Glomerular visceral epithelial cell (primary cell): Measurements from ENCODE around the gene CAPN2.

ENCODE experiments used
- DNase-seq: peaks from one replicate; pipeline ENCODE4 v3.0.0-alpha.2; 2016; ENCODE audit errors: extremely low spot score

CAPN2 gene

DNA sequence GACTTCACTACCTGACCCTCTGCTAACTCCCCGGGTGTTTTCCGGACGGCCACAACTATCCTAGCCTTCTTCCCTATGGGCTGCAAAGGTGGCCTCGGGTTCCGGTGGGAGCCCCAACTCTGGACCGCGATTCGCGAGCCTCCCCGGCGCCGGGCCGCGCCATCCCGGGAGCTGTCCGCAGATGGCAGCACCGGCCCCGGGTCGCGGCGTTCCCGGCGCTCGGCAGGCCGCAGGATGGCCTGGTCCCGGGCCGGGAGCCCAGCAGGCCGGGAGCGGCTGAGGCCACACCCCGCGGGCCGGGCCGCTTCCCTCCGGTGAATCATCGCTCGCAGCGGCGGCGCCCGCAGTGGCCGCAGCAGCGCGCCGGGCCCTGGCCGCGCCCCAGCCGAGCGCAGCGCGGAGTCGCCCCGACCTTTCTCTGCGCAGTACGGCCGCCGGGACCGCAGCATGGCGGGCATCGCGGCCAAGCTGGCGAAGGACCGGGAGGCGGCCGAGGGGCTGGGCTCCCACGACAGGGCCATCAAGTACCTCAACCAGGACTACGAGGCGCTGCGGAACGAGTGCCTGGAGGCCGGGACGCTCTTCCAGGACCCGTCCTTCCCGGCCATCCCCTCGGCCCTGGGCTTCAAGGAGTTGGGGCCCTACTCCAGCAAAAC lies at the start of gene CAPN2:
Gene CAPN2 (plus strand): TSS at position 346 of the 656 bp plus-strand sequence. CDS start 102 bp downstream, at position 448.
- peak; percentile 90 for DNase-seq

DNA sequence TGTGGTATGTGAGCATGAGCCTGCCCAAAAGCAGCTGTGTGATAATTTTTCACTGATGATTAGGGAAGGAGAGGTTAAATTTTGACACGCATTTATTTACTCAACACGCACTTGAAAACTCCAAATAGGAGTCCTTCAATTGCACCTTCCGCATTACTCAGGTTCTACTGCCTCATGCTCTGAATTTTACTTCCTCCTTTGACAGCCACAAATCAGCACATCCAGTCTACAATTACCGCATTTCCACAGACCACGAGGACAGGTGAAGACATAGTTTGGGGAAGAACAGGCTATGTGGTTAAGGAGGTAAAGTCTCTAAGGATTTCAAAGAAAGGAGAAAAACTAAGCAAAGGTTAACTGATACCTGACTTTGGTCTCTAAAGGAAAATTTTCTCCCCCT lies 49.4 kb upstream of the CAPN2 start:
- DNase-seq = no peak

DNA sequence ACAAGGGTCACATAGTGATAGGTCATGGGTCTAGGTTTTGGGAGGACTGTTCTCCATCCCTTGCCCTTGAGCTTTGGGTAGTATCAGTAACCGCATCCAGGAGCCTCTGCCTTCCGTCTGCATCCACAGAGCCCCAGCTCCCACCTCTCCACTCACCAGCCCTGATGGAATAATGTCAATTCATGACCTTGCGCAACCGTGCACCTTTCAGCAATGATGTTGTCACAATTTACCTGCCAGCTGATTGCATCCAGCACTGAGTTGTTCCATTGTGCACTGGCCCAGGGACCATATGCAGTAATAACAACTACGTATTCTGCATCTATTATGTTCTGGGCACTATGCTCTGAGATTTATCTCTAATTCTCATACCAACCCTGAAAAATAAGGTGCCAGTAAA lies 48.2 kb upstream of the CAPN2 start:
- DNase-seq = no peak

DNA sequence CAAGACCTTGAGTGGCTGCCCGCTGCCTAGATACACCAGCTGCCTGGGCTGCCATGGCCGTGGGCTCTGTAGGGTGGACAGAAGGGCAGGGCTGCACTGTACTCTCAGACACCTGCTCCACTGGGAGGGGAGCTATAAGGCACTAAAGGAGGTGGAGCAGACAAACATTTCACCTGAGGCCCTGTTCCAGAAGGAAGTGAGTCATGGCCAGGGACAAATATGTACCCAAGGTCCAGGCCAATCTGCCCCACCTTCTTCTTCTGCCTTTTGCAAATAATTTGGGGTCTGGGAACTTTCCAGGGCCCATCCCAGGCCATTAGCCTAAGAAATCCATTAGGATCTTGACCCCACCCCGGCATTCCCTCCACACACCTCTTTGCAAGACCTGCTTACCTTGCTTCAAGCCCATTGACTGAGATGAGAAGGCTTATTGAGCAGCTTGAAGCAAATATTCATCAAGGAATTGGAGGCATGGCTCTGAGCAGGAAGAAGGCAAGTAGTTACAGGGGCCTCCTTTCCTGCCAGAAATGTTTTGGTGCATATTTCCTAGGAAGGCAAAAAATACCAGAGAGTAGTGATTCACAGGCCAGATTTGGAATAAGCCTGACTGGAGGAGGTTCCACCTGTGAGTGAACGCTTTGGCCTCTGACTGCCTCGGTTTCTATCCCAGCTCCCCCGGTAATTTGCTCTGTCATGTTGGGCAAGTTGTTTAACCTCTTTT lies 46.6 kb upstream of the CAPN2 start, which contains the start of gene CAPN8:
Gene CAPN8 (minus strand): TSS at position 110 of the 721 bp plus-strand sequence. CDS start 55 bp downstream, at position 55.
- no peak for DNase-seq

DNA sequence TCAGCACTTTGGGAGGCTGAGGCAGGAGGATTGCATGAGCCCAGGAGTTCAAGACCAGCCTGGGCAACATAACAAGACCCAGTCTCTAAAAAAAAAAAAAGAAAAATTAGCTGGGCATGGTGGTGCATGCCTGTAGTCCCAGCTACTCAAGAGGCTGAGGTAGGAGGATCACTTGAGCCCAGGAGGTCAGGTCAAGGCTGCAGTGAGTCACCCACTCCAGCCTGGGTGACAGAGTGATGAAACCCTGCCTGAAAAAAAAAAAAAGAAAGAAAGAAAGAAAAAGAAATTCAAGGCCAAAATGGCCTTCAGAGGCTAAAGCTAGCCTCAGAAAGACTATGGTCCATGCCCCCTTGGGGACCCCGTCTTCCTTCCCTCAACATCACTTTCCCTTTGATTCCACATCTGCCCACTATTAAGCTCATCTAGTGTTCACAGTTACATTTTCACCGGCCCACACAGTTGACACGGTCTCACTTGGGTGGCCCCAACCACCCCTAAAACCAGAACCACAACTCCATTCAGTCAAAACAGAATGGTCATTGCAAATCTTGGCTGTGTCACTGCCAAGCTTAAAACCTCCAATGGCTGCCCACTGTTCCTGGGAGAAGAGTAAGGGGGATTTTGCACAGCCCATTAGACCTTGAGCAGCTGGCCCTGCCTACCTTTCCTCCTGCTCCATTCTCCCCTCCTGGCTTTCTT lies 44.7 kb upstream of the CAPN2 start:
- peak; percentile 45 for DNase-seq

DNA sequence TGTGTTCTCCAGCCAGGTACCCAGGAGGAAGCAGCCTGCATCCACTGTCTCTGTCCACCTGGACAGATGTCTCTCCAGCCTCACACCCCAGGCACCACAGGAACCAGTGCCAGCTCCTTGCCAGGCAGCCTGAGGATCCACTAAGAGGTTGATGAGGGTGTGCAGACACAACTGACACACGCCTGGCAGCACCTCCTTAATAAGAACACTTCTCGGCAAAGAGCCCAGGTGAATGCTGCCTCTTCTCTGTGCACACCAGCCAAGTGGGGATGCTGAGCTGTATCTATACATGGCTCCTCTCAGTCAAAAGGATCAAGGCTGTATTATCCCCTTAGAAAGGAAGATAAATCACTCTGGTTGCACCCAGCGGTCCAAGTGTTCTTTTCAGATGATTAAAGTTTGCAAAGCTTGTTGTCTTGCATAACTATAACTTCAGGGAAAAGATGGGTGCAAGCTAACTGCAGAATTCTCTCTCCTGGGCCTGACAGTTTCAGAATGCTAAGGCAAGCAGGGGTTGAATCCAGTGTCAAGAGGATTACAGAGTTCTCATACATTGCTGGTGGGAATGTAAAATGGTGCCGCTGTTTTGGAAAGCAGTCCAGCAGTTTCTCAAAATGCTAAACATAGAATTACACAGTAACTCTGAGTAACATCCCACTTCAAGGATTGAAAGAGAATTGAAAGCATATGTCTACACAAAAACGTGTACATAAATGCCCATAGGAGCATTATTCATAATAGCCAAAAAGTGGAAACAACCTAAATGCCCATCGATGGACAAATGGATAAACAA lies 43.1 kb upstream of the CAPN2 start:
- DNase-seq = no peak

DNA sequence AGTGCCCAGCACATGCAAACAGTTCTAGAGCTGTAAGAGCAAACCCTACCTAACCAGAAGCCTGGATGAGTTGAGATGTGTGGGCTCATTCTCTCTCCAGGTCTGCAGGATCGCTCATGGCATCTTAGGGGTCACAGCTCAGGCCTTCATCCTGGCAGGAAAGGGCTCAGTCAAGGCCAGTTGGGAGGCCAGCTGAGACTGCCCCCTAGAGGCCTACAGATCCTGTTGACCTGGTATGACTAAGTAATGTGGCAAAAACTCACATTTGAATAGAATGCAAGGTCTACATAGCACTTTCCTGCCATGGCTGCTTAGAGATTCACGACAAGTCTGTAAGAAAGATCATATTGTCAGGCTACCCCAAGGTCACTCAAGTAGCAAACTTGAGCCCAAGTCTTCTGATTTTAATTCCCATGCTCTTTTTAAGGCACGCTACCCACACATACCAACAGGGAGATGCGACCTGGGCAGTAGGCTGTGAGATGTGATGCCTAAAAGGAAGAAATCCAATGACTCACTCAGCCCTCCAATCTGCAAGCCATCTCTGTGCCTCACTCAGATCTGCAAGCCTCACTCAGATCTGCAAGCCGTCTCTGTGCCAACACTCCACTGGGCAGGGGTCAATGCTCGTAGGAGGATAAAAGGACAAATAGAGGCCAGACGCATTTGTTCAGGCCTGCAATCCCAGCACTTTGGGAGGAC lies 41.7 kb upstream of the CAPN2 start:
- peak; percentile 47 for DNase-seq

DNA sequence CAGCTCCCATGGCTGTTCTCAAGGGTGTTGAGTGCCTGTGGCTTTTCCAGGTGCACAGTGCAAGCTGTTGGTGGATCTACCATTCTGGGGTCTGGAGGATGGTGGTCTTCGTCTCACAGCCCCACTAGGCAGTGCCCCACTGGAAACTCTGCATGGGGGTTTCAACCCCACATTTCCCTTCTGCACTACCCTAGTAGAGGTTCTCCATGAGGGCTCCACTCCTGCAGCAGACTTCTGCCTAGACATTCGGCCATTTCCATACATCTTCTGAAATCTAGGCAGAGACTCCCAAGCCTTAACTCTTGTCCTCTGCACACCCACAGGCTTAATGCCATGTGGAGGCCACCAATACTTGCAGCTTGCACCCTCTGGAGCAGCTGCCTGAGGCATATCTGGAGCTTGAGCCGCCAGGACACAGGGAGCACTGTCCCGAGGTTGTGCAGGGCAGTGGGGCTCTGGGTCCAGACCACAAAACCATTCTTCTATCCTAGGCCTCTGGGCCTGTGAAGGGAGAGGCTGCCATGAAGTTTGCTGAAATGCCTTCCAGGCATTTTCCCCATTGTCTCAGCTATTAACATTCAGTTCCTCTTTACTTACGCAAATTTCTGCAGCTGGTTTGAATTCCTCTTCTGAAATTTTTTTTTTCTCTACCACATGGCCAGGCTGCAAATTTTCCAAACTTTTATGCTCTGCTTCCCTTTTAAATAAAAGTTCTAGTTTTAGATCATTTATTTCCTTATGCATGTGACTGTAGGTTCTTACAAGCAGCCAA lies 38.0 kb upstream of the CAPN2 start:
- no peak for DNase-seq

DNA sequence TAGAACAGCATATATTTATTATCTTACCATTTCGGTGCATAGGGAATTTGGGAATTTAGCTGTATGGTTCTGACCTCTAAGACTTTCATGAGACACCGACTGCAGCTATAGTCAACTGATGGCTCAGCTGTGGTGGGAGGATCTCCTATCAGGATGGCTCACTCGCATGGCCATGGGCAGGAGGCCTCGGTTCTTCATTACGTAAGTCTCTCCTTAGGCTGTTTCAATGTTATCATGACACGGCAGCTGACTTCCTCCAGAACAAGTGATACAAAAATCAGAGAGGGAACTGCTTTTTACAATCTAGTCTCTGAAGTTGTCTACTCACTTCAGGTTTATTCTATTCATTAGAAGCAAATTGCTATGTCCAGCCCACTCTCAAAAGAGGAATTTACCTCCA lies 33.5 kb upstream of the CAPN2 start:
- DNase-seq = no peak

DNA sequence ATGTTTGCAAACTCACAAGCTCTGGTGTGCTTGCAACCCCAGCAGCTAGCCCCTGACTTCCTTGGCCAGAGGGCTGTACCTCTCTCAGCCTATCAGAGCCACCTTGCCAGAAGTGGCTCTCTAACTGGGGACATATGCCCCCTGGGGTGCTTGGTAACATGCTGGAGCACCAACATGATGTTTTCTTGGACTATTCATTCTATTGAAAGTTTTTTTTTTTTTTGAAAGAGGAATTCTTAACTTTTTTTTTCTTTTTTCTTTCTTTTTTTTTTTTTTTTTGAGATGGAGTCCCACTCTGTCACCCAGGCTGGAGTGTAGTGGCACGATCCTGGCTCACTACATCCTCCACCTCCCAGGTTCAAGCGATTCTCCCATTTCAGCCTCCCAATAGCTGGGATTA lies 32.2 kb upstream of the CAPN2 start:
- DNase-seq = no peak

DNA sequence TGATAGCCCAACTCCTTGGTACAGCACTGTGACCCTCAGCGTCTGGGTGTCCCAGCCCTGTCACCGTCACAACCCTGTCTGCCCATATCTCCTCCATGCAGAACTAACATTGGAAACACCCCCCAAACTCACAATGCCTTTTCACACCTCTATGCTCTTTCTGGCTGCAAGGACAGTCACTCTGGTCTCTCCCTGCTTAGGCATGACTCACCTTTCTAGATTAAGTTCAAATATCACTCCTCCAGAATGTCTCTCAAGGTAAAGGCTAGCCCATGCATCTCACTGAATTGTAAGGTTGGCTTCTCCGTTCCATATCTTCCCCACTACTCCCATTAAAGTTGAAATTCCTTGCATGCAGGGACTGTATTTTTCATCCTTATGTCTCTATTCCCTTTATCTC lies 29.8 kb upstream of the CAPN2 start:
- DNase-seq = no peak

DNA sequence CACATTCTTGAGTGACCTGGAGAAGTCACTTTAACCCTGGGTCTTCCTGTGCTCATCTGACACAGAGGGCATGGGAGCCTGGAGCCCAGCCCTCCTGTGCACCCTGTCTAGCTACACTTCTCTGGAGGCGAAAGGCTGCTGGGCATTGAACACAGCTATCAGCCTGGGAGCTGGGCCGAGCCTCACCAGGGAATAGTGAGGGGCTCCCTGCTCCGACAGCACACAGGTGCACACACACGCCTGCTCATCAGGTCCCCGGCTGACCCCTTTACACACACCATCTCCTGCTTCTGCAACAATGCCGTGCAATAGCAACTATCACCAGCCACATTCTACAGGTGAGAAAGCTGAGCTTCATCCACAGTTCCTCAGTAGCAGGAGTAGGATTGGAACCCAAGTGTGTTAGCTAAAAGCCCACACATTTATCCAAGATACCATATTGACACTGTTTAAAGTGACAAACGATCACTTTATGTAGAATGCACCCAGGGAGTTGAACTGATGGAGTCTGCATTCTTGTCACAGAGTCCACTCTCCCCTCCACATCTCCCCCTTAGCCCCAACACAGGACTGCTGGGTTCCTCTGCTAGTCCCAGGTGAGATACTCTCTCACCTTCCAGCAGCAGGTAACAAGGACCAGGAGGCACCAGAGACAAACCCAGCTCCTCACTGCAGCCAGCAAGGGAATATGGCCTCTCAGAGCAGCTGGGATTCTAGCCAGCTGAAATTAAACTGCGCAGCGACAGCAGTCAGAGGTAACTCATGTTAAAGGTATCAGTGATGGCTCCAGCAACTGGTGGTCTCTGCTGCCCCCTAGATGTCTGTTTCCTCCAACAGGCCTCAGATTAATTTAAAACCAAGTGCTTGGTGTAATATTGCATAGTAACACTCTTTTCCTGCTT lies 28.5 kb upstream of the CAPN2 start:
- DNase-seq = peak; percentile 79

DNA sequence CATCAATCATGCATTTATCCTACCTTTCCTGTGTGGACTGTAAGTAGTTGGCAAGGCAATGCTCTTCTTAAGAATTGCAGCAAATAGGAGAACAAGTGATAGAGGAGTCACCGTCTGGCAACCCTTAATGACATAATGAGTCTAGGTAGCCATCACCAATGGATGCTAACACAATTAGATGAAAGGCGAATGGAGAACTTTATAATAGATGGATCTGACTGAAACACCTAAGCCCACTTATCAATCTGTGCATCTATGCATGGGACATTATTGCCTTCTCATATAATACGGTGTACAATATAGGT lies 27.9 kb upstream of the CAPN2 start:
- DNase-seq = no peak

DNA sequence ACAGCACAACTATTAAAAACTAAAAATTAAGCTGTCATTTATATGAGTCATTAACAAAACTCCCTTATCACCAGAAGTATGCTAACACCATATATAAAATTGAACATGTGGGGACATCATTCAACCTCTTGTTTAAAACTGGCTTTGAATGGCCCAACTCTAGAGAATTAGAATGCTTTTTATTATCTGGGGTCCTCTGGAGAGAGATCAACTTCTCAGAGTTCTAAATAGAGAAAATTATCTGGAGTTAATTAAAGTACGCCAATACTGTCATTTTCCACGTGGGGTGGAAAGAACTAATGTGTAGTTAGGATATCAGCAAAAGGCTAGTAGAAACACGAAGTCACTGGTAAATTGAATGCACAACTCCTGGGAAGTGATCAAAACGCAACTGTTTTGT lies 21.2 kb upstream of the CAPN2 start:
- DNase-seq = no peak

DNA sequence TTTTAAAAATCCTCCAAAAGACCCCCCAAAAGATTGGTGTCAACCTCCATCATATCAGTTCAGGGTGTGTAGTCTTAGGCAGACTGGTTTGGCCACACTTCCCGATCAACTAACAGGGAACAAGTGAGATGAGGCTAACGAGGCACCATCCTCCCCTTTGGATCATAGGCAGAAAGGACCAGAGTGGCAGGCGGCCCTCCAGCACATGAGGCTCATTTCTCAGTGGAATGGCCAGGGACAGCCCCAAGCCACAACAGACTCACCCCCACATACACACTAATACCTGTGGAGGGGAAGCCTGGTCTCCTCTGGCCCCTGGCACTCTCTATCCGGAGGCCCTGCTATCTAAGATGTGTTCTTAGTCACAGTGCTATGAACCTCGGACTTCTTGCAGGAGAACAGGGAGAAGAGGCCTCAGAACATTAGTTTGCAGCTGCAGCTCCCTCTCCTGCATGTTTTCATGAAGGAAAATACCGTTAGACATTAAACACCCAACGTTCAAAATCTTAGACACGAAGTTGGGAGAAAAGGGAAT lies 17.3 kb upstream of the CAPN2 start:
- no peak for DNase-seq

DNA sequence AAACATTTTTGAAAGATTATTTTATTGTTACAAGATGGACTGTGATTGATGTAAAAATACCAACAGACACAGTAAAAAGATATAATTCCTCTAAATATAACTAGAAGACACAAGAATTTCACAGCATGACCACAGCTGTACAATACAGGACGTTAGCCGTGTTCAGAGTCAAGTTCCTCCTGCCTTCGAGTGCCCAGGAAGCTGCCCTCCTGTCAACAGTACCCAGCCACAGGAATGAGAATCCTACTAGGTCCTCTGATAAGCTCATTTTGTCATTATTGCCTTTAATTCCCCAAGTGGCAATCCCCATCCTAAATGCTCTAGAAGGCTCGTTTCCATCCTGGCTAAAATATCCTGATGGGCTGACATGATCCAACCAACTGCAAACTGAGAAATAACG lies 16.4 kb upstream of the CAPN2 start:
- DNase-seq = peak; percentile 64

DNA sequence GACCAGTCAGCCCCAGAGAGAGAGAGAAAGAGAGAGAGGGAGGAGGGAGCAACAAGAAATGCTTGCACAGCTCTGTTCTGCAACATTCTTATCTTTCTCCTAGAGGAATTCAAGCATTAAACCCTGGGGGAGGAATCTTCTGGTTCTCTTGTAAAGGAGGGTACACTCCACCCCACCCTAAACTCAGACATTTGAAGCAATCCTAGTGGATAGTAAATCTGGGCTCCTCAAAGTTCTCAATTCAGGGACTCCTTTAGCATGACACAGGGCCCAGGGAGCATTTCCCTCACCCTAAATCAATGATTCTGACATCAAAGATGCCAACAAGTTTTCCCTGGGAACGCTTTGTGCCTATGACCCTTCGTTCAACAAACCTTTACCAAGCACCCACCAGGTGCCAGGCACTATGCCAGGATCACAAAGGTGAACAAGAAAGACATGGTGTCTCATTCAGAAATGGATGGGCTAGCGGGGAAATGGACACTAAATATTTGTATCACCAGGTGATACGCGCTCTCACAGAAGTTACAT lies 11.9 kb upstream of the CAPN2 start:
- DNase-seq = no peak

DNA sequence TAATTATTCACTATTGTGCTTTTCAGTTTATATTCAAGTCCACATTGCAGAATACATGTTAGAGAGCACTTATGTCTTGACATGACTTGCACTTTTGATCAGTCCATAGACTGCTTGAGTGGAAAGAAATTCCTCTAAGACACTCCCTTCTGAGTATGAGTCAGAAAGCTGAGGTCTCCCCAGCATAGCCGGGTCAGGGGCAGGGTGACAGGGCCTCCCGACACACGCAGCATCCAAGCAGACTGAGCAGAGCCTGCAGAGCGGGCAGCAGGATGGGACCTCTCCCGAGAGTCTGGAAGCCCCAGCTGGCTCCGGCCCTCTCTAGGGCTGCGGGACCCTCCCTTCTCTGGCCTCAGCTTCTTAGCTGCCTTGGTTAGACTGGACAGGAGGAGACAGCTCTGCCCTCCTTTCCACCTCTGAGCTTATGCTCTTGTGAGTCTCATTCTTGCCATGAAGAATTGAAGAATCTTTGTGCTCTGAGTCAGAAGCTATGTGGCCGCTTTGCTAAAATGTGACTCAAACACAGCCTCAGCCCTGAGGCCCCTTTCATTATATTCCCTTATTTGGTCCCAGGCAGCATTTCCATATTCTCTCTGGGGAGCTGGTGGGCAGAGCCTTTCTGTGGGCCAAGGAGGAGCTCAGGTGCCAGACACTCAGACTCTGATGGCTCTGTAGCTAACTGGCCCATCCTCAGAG lies 11.2 kb upstream of the CAPN2 start:
- peak; percentile 96 for DNase-seq
